ENCODE data around the gene PACS2.

DNA sequence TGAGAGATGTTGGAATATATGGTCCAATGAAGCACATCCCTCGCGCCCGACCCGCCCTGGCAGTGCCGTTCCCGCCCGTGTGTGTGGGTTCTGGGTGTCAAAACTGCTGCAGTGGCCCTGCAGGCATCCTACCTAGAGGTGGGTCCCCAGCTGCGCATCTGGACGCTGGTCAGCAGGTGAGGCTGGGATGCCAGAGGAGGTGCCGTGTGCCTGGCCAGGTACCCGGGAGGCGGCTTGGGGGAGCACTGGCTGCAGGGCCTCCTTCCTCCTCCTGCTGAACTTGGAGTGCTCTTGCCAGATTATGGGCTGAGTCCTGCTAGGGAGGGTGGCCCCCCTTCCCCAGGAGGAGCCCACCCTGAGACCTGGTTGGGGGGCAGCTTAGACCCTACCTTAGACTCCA lies 110.3 kb downstream of the PACS2 start:
- TF ChIP-seq TOX (CRISPR knock-in tag; IDR thresholded peaks at IDR 0.05; ENCODE audit: borderline replicate concordance) (no peak), ARNTL (CRISPR knock-in tag; IDR thresholded peaks at IDR 0.05; ENCODE audit: borderline replicate concordance, low read depth) (no peak), ZC3H10 (CRISPR knock-in tag; IDR thresholded peaks at IDR 0.05) (no peak), BACH2 (CRISPR knock-in tag; IDR thresholded peaks at IDR 0.05; ENCODE audit: borderline replicate concordance) (no peak), ZNF565 (CRISPR knock-in tag; conservative IDR thresholded peaks at IDR 0.05; ENCODE audit: low read depth) (no peak)
- TF ChIP-seq, protein P1, sequence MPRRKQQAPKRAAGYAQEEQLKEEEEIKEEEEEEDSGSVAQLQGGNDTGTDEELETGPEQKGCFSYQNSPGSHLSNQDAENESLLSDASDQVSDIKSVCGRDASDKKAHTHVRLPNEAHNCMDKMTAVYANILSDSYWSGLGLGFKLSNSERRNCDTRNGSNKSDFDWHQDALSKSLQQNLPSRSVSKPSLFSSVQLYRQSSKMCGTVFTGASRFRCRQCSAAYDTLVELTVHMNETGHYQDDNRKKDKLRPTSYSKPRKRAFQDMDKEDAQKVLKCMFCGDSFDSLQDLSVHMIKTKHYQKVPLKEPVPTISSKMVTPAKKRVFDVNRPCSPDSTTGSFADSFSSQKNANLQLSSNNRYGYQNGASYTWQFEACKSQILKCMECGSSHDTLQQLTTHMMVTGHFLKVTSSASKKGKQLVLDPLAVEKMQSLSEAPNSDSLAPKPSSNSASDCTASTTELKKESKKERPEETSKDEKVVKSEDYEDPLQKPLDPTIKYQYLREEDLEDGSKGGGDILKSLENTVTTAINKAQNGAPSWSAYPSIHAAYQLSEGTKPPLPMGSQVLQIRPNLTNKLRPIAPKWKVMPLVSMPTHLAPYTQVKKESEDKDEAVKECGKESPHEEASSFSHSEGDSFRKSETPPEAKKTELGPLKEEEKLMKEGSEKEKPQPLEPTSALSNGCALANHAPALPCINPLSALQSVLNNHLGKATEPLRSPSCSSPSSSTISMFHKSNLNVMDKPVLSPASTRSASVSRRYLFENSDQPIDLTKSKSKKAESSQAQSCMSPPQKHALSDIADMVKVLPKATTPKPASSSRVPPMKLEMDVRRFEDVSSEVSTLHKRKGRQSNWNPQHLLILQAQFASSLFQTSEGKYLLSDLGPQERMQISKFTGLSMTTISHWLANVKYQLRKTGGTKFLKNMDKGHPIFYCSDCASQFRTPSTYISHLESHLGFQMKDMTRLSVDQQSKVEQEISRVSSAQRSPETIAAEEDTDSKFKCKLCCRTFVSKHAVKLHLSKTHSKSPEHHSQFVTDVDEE (CRISPR knock-in tag; IDR thresholded peaks at IDR 0.05) = no peak
- TF ChIP-seq, protein P2, sequence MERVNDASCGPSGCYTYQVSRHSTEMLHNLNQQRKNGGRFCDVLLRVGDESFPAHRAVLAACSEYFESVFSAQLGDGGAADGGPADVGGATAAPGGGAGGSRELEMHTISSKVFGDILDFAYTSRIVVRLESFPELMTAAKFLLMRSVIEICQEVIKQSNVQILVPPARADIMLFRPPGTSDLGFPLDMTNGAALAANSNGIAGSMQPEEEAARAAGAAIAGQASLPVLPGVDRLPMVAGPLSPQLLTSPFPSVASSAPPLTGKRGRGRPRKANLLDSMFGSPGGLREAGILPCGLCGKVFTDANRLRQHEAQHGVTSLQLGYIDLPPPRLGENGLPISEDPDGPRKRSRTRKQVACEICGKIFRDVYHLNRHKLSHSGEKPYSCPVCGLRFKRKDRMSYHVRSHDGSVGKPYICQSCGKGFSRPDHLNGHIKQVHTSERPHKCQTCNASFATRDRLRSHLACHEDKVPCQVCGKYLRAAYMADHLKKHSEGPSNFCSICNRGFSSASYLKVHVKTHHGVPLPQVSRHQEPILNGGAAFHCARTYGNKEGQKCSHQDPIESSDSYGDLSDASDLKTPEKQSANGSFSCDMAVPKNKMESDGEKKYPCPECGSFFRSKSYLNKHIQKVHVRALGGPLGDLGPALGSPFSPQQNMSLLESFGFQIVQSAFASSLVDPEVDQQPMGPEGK (CRISPR knock-in tag; IDR thresholded peaks at IDR 0.05; ENCODE audit: borderline replicate concordance) = no peak
